ENCODE measurements around the gene MGAT5.

MGAT5 gene

DNA sequence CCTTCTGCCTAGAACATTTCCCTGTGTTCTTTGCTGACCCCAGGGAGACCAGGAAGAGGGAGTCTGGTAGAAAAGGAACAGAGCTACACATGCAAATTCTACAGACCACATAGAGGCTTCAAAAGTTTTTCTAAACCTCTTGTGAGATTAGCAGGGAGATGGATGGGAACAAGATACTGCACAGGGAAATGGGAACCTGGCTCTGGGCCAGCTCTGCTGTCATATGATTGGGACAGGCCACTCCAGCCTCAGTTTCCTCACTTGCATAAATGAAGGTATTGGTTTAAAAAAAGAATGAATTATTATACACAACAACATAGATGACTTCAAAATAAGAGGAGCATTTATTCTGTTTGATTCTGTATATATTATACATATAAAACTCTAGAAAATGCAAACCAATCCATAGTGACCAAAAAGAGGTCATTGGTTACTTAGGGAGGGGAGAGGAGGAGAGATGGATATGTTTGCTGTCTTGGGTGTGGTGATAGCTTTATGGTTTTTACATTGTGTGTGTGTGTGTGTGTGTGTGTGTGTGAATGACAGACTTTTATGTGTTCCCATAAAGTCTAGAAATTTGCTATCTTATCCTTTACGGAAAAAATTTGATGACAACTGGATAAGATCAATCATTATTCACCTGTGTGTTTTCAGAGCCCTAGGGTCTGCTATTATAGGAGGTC lies 115.5 kb downstream of the MGAT5 start:
- no peak for DNase-seq

DNA sequence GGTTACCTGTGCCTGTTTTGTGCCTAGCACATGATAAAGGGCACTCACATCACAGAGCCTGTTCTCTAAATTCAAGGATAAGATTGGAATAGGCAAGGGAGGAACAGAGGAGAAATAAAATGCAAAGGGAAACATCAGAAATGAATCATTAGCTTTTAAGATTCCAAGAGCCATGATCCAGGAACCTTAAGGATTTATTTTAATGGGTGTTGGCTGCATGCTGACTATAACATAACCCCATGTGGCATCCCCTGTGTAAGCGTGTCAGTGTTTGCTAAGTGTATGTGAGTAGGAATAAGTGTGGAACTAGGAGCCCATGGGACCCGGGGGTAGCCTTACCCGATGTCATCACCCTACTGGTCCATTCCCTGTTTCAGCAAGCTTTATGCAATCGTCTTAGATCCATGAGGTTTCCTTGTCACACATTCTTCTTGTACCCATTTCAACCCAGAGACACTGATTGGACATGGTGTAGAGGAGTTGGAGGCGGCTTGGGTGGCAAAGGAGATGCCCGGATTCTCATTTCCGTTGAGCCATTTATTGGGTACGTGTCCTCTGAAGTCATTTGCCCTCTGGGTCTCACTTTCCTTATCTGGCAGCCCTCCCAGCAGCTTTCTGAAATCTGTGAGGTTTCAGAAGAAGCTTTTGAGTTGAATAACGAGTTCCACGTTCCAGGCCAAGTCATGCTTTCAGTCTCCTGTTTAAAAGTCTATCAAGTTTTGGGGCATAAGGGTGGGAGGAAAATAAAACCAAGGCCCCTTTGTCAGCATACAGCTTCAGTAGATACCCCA lies 117.0 kb downstream of the MGAT5 start:
- DNase-seq = no peak

DNA sequence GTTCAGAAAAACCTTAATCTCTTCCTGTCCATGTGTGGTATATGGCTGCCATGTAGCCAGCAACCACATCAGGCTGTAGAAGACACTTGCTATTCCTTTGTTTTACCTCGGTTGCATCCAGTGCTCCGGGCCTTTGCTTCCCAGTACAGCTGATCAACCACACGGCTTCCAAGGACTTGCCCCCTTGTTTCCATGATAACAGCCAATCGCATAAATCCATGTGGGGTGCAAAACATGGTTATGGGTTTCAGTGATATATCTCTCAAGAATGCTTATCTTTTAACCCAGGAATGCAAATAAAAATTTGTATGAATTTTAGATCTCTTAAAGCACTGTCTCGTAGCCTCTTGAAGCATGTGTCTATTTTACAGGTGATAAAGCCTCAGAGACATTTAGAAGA lies 118.3 kb downstream of the MGAT5 start:
- no peak for DNase-seq

DNA sequence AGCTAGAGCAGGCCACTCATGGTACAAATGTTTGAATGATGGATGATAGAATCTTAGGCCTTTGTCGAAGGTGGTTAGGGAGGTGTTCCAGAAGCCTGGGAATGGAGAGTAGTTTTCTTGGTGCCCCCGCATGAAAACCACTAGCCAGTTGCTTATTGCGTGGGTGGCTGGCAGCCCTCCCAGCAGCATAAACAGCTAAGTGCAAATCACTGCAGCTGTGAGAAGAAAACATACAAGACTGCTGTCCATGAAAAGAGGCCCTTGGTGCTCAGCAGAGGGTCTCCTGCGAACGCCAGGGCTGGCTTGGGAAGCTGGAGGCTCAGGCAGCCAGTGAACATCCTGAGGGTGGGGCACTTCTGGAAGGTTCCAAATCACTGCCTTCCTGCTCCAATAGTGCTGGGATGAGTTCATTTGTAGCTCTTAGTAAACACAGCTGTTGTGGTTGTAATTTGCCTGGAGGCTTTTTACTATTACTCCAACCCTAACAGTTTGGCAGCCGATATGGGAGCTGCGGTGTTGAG lies 118.8 kb downstream of the MGAT5 start:
- no peak for DNase-seq

DNA sequence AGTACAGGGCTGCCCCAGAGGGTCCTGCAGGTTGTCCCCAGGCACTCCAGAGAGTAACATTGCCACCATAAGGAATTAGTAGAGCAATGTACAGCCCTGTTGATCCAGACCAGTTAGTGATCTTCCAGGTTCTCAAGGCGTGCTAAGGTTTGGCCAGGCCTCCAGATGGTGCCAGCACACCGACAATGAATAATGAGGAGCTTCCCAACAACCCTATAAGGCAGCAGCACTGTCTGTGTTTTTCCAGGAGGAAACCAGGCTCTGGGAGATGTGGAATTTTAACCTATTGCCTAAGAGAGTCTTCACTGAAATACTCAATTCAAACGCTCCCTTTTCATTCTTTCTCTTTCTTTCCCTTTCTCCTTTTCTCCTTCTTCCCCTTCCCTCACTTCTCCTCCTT lies 122.1 kb downstream of the MGAT5 start:
- DNase-seq = no peak

DNA sequence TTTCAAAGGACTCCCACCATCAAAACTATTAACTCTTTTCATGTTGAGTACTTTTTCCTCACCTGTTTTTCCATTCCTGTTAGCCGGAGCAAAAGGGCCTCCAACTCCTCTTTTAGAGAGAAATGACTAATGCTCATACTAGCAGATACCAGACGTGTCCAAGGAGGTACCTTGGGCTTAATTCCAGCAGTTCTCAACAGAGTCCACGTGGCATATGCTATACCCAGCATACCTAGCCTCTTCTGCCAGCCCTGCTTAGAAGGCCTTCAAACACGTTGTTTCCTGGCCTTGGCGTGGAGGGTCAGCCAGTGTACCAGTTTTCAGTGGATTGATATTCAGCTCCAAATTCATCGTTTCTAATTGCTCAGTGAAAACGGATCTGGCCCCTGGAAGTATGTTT lies 123.9 kb downstream of the MGAT5 start:
- DNase-seq = no peak

DNA sequence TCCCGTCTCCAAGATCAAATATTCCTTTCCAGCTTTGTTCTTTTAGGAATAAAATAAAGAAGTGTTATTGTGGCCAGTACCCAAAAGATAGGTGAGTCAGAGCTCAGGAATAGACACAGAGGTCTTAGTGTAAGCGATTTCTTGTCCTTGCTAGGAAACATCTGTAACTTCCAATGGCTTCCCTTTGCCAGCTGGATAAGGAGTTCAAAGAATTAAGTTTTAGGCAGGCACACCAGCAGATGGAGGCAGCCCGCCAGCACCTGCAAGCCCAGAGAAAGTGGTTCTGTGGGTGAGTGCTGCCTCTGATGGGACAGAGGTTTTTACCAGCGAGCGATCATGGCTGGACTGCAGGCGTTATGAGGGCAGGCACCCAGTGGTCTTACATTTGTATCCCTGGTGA lies 125.4 kb downstream of the MGAT5 start:
- no peak for DNase-seq

DNA sequence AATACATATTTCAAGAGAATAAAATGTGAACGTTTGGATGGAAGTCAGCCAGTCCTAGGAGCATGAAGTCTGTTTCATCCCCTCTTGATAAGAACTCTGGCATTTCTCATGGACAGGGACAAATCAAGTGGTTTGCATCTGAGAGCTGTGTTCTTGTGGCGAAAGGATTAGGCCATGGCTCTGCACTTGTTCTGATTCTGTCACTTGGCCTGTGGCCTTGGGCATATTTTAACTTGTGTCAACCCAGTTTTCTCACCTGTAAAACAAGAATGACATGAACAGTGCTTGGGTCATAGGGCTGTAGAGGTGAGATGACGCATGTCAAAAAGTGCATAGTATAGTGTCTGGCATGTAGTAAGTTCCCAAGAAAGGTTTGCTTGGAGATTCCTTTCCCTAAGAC lies 125.8 kb downstream of the MGAT5 start:
- DNase-seq = no peak

DNA sequence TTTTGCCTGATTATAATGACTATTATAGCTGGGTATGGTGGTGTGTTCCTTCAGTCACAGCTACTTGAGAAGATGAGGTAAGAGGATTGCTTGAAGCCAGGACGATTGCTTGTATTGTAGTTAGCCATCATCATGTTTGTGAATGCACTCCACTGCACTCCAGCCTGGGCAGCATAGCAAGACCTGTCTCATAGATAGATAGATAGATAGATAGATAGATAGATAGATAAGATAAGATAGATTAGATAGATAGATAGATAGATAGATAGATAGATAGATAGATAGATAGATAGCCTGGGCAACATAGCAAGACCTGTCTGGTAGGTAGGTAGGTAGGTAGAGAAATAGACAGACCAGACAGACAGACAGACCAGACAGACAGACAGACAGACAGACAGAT lies 127.3 kb downstream of the MGAT5 start:
- DNase-seq = no peak

DNA sequence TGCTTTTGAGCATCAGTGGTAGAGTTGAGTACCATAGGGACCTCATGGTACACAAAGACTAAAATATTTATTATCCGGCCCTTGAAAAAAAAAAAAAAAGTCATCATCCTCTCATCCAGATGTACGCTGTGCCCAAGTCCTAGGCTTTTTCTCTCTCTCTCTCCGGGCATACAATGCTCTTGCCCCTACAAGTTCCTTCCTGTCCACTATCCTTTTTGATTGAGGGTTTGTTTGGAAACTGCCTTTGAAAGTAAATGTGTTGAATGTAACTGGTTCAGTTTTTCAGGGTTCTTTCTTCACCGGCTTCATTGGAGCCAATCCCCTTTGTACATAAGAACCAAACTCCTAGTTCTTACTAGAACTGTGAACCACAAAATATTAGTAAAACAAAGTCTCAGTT lies 130.3 kb downstream of the MGAT5 start:
- no peak for DNase-seq

DNA sequence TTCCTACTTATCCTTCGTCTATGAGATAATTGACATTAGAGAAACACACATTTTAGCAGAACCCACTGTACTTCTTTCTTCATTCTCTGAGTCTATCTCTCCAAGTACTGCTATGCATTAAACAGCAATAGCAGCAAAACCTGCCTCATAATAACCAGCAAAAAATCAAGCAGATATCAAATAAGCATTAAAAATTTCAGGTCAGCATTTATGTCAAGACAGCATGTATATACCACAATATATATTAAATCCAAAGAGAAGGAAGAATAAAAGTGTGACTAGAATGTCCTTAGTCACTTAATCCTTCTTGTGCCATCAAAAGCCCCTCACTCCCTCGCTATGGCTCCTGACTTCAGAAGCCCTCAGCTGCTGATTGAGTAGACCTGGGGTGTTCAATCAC lies 131.3 kb downstream of the MGAT5 start:
- no peak for DNase-seq

DNA sequence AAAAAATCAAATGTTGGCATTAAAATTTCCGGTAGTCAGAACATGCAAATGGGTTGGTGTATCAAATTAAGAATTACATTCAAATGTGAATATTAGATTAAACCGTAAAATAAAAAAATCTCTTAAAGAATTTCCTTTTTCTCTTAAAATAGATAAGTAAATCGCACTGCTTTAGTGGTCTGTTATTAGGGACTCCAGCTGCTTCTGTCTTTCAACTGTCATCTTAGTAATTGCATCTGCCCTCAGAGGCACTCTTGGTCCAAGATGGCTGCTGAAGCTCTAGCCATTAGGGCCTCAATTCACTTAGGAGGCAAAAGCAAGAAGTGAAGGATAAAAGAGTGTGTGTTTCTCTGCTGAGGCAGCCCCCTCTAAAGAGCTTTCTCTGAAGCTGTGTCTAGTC lies 132.4 kb downstream of the MGAT5 start:
- no peak for DNase-seq

DNA sequence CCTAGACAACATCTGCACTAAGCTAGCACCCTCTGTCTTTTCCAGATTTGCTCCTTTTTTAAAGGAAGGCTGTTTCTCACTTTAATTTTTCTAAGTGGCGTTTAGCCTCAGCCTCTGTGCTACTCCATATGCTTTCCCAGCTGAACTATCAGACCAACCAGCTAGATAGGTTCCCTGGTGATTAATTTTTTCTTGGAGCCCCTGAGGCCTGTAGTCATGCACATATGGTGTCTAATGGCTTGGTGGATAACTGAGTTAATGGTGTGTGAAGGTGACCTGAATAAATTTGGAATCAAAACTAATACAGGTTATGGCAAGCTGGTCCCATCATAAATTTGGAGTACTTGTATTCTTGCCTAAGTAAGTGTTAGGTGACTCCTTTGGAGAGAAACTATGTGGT lies 135.5 kb downstream of the MGAT5 start:
- no peak for DNase-seq

DNA sequence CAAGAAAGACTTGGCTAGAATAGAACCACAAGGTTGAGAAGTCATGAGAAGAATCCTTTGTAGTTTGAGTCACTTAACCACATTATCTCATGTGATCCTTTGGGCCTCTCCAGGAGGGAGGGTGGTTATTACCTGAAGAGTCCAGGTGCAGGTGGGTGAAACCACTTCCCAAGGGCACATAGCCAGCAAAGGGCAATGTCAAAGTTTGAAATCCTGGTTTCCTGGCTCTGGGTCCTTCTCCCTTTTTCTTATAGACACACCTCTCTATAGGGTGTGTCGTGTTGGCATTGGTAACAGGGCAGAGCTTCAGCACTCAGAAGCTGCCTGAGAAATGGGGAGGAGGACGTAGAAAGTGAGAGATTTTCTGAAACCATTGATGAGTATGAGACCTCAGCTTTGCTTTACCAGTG lies 137.9 kb downstream of the MGAT5 start:
- peak; percentile 9 for DNase-seq

DNA sequence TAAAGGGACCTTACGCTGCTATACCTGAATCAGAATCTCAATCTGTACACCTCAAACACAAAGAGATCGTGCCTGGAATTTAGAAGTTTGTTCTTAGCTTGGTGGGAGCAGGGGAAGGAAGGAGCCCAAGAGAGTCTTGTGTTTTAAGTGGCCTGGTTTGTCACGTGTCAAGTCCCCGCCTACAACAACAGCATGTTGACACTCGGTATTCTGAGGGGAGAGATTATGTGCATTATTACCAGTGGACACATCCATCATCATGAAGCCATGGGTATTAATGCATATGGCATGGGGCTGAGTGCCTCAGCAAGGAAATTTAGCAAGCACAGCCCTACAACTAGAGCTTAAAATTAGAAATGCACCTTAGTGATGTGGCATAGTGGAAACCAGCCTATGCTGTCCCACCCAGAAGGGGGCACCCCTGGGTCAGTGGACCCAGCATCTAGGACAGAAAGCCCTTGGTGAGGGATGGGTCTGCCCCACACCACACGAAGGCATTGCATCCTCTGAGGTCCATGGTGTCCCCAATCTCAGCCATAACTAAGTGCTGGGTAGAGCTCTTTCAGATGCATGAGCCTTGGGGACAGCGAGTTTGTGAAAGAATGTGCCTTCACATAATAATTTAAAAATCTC lies 138.7 kb downstream of the MGAT5 start:
- DNase-seq = no peak

DNA sequence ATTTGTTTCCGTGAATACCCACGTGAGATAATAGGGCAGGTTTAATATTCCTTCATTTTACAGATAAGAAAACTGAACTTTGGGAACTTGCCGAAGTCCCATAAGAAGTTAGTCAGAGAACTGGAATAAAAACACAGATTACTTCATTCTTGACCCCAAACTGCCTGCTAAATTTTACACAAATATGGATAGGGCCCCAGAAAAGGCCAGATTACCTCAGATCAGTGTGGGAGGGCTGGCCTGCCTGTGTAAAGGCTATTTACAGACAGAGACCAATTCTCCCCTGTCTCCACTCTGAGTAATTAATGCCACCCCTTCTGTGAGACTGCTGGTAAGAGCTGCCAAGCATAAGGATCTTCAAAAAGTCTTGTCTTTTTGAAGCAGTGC lies 139.2 kb downstream of the MGAT5 start:
- no peak for DNase-seq

DNA sequence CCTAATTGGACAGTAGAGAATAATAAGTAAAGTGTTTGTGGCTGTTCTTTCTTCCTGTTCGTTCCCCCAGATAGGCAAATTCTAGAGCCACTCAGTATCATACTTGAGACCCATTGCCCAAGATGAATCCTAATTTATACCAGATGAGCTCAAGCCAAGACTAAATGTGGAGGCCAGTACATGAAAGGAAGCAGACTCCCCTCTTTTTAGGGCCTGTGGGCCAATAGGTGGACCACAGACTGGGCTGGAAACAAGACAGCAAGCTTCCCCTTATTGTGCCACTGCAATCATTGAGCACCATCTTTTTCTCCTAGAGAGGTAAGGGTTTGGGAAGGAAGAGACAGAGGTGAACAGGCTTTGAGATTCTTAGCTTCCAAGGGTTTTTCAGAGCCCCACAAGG lies 141.9 kb downstream of the MGAT5 start:
- no peak for DNase-seq

DNA sequence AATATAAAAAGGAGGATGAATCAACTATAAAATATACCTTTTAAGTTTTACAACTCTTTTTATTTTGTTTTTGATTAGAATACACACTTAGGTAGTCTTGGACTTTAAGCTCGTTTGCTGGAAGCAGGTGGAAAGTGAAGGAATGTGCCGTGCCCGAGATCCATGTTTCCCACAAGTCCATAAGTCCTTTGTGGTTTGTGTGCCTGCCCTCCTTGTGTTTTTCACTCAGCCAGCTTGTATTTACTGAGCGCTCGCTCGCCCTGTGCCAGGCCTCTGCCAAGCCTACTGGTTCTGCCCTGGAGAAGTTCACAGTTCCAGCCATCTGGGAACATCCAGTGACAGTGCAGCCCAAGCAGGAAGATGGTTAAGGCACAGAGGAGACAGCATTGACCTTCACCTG lies 142.6 kb downstream of the MGAT5 start:
- no peak for DNase-seq

DNA sequence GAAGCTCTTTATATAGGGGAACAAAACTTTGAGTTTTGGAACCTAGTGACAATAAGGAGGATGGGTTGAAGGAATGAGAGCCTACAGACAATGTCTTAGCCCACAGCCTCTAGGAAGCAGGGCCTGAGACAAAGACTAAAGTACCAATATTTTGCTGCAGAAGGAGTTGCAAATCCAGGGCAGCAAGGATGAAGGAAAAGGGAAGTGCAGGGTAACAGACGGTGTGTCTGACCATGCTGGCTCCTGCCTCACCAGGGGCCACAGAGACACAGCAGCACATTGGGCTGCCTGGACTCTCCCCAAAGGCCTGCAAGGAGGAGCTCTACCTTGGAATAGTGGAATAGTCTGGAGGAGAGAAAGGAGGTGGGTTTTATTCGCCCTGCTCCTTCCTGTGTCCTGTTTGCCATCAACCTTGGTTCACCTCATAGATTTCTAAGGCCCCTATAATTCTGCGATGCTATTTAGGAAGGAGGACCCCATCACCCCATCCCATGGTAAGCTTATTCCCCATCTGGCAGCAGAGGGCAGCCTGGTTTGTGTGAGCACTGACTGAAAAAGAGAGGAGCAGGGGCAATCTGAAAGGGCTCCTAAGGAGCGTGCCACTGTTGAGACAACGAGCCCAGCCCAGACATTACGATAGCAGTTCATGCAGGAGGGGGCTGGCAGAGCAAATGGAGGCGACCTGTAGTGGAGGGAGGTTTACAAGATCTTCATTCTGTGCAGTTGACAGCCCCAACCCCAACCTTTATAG lies 143.4 kb downstream of the MGAT5 start:
- no peak for DNase-seq

DNA sequence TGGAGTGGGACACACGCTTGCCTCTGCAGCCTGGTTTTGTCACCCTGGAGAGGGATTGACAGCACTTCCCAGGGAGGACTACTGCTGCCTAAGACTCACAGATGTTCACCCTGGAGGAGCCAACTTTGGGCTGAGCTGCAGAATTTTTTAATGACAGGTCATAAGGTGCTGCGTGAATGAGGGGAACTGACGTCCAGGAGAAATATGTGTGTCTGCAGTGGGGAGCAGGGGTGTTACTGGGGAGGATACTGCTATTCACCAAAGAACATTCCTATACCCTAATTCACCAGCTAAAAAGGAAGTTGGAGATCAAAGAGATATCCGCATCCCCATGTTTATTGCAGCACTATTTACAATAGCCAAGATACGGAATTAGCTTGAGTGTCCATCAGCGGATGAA lies 144.4 kb downstream of the MGAT5 start:
- DNase-seq = no peak

DNA sequence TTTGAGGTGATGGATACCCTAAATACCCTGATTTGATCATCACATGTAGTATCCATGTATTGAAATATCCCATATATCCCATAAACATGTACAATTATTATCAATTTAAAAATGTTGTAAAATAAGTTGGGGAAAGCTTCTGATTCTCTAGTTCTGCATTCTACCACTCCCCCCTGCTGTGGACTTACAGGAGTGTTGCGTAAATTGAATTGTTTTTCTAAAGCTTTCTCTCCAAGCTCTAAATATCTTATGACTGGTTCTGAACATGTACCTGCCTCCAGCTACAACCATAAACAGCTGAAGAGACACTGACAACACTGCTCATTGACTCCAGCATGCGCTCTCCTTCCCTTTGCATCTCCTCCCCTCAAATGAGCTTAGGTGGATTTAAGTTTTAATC lies 145.2 kb downstream of the MGAT5 start:
- no peak for DNase-seq

DNA sequence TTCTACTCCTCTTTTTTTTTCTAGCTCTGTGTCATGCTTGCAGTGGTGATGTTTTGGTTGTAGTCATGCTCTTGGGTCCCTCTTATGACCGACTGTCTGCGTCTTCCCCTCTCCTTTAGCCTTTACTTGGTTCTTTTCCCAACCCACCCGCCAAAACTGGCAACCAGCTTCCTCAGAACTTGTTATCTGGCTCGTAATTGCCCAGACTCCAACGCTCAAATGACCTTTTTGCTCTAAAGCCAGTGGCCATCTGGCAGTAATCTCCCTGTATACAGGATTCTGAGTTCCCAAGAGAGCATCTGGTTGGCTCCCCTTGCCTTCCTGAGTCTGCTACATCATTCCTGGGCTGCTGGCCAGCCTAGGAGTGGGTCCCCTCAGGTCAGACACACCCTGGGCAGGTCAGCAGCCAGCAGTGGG lies 147.2 kb downstream of the MGAT5 start:
- no peak for DNase-seq

DNA sequence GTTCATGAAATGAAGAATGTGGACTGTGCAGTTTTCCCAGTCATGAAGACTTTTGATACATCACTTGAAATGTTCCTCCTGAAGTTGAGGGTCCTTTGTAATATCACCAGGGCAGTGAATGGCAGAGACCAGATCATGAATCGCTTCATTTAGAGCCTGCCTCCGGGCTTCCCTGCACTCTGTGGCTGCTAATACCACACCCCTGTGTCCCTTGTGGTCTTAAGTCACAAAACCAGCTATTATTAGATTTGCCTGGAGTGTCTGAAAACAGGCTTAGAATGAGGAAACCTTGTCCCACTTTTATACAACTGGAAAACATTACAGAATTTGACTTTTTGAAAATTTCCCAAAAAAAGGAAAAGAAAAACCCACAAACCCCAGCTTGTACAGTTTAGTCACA lies 147.9 kb downstream of the MGAT5 start:
- DNase-seq = no peak
